ENCODE data around the gene PDGFC.

- no peak for TF ChIP-seq POLR2A (IDR thresholded peaks at IDR 0.05)
- no peak for TF ChIP-seq CTCF (IDR thresholded peaks at IDR 0.05)
Measured at GRCh38 chr4:156976147-156976546, 4.5 kb upstream of the PDGFC start.
